ENCODE results near the gene ANKRD52.
A peak's percentile ranks its signal among the peaks of the same experiment; 100 is the strongest.
"Not testable (repeated sequence)": the region's sequence is repeated elsewhere in the genome, so short reads cannot be mapped to it uniquely, and the experiment has no call there.

Gene ANKRD52

GRCh38 chr12:56258068-56258819, at the start of gene ANKRD52:
Gene ANKRD52 (minus strand): TSS chr12:56258384. CDS start chr12:56258269, 115 bp downstream.
- DNase-seq = peak; percentile 78

GRCh38 chr12:56307221-56307965, 49.2 kb upstream of the ANKRD52 start:
- DNase-seq = no peak

DNA sequence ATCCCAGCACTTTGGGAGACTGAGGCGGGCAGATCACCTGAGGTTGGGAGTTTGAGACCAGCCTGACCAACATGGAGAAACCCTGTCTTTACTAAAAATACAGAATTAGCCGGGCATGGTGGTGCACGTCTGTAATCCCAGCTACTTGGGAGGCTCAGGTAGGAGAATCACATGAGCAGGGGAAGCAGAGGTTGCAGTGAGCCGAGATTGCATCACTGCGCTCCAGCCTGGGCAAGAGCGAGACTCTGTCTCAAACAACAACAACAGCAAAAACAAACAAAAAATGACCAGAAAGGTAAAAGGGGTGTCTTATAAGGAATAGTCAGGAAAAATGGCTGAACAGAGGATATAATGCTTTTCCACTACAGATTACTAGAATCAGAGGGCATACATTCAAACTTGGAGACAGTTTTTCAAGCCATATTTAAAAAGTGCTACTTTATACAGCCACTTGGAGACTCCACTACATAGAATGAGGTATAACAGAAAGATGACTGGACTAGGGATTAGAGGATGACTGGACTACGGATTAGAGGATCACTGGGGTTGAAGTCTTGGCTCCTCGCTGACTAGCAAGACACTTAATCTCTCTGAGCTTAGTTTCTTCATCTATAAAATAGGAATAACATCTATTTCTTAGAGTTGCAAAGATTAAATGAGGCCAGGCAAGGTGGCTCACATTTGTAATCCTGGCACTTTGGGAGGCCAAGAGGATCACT, 46.8 kb upstream of the ANKRD52 start:
- no peak for DNase-seq

GRCh38 chr12:56304276-56304675, 46.1 kb upstream of the ANKRD52 start:
- no peak for DNase-seq

DNA sequence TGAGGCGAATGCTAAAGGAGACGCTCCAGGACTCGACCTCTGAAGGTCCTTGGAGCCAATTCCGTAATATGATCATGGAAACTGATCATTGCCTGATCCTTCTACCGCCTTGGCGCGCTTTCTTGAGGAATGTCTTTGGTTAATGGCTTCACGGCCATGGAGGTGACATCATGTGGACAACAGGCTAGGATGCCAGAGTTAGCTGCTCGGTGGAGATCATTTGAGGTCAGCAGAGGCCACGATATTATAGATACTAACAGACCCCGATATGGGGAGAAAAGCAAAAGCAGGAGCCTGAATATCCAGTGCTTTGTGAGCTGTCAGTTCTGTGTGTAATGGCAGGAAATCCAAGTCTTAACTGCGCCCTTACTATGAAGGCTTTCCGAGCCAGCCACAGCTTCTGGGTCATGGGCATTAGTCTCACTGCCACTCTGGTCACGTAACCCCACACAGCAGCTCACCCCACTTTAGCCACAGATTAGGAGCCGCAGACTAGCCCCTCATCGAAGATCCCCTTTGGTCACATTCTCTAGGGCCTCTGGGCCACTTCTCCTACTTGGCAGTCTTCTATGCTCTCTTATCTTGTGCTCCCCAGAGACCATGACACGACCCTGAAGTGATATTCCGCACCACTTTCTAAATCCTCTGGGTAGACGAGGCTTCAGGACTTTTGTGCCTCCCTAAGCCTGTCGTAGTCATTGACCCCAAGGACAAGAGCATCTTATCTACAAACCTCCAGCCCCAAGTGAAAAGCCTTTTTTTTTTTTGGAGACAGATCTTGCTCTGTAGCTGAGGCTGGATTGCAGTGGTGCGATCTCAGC, 42.7 kb upstream of the ANKRD52 start:
- no peak for DNase-seq

DNA sequence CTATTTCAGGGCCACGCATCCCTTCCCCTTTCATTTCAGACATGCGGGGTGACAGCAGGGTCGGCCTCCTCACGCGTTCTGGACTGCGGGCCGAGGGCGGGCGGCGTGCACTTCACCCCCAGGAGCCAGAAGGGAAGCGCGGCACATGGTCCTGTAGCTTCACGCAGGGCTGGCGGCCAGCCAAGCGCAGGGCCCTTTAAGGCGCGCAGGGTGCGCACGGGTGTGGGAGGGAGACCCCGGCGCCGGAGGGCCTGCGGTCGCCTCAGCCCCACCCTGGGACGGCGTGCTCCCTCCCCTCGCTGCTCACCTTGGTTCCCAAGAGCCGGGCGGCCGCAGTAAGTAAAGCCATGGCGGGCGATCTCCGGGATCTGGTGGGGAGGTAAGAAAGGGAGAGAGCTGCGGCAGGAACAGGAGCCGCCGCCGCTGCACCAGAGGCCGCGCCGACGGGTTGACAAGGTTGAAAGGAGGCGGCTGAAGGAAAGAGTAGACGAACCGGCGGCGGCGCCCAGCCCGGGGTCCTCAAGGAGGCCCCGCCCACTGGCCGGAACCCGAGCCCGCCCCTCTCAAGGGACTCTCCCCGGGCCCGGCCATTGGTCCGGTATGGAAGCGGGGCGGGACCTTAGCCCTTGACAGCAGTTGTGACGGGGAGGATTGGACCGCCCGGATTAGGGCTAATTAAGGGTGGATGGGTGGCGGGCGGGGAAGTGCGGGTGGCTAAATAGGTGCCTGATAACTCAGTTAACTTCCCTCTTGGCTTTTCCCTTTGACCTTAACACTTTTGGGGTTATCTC, 41.9 kb upstream of the ANKRD52 start, which contains the start of gene CS:
CS (minus strand) TSS at position 478 of the 791 bp plus-strand sequence; CDS start at position 349, 129 bp downstream.
- DNase-seq = peak; percentile 95

- no peak for DNase-seq
Measured at GRCh38 chr12:56299308-56299852, 41.2 kb upstream of the ANKRD52 start.

GRCh38 chr12:56298828-56299227, 40.6 kb upstream of the ANKRD52 start:
- DNase-seq = no peak

DNA sequence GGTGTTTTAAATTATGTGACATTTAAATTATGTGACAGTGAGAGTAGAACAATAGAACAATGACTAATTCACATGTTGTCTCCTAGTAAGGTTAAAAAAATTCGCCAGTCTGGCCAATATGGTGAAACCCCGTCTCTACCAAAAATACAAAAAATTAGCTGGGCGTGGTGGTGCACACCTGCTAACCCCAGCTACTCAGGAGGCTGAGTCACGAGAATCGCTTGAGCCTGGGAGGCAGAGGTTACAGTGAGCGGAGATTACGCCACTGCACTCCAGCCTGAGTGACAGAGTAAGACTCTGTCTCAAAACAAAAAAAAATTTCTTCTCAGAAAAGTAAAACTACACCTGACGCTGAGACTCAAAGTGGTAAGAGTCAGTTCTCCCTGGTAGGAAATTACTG, 39.2 kb upstream of the ANKRD52 start:
- DNase-seq = no peak

GRCh38 chr12:56296295-56296694, 38.1 kb upstream of the ANKRD52 start:
- DNase-seq = no peak

DNA sequence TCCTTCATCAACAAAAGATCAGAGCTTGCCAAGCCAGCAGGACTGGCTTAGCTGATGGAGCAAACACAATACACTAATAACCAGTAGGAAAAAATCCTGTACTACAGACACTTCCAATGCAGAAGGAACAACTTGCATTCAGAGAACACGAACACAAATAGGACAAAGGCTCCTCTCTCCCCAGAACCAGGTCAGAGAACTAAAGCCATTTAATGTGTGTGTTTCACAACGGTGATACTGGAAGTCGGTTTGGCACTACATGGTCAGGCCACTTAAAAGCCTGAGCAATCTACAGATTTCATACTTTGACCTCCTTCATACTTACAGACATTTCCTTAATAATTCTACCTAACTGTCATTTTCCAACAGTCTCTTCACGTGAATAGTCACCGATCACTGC, 35.6 kb upstream of the ANKRD52 start:
- no peak for DNase-seq

DNA sequence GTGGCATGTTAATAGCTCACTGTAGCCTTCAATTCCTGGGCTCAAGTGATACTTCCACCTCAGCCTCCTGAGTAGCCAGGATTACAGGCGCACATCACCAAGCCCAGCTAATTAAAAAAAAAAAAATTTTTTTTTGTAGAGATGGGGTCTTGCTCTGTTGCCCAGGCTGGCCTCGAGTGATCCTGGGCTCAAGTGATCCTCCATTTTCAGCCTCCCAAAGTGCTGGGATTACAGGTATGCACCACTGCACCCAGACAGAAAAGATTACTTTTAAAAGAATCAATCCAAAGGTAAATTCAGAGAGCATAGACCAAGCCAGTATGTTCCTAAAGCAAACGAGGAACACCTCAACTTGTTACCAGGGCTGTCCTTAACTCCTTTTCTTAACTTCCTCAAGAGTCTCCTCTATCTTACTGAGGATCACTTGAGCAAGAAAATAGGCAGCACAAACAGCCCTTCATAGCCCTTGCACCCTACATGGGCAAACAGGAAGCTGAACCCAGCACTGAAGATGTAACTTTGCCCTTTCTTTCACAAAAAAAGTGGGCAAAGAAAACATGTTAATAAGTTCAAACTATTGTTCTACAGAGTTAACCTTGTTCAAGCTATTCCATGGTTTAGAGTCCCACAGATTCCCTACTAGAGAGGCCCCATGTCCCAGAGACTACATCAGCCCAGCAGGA, 30.7 kb upstream of the ANKRD52 start:
- no peak for DNase-seq

DNA sequence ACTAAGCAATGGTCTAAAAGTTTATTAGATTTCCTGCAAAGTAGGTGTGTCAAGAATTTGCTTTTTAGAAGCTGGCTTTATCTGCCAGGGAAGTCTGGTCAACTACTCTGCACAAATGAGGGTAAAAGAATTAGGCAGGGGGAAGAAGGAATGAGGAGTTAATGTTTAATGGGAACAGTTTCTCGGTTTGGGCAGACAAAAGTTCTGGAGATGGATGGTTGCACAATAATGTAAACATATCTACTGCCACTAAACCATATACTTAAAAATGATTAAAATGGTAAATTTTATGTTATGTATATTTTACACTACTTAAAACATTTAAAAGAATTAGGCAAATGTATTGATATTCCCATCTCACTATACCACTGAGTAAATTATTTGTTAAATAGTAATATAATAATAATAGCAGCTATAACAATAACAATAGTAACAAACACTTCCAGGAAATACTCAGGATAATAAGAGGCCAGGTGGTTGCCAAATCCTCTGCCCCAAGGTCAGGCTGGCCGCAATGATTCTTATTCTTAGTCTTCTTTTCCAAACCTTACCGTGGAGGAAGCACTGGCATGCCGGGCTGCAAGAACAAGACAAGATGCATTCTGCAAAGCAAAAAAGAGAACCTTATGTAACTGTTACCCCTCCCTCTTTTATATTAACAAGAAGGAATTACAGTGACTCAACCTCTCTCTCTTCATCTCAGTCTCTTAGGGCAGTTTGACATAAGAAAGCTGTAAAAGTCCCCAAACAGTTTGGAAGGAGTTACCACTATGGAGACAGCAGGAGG, 28.1 kb upstream of the ANKRD52 start:
- no peak for DNase-seq

GRCh38 chr12:56284263-56284662, 26.1 kb upstream of the ANKRD52 start:
- not testable (repeated sequence) for DNase-seq

DNA sequence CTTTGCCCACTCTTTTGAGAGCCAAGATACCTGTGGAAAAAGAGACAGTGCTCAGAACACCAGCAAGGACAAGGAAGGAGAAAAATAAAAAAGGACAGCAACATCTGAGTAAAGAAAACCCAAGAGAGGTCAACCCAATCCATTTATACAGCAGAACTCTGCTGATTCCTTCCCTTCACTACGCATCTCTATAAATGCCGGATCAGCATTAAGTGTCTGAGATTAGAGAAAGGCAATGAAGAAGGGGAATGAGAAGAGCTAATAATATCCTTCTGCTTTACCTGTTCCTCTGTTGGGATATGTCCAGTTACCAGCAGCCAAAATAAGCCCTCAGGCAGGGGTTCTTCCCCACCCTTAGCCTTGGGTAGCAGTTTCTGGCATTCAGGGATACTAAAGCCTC, 24.4 kb upstream of the ANKRD52 start:
- no peak for DNase-seq

DNA sequence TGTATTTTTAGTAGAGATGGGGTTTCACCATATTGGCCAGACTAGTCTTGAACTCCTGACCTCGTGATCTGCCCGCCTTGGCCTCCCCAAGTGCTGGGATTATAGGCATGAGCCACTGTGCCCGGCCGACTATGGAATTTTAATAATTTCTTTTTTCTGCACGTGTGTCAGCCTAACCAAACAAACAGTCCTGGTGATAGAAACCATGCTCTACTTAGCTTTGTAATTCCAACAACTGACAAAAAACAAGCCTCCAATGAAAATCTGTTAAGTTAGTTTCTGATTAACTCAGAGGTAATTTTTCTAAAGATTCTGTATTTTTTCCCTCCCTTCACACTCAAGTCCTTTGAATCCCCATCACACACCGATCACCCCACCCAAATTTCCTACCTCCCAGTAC, 23.8 kb upstream of the ANKRD52 start:
- no peak for DNase-seq

DNA sequence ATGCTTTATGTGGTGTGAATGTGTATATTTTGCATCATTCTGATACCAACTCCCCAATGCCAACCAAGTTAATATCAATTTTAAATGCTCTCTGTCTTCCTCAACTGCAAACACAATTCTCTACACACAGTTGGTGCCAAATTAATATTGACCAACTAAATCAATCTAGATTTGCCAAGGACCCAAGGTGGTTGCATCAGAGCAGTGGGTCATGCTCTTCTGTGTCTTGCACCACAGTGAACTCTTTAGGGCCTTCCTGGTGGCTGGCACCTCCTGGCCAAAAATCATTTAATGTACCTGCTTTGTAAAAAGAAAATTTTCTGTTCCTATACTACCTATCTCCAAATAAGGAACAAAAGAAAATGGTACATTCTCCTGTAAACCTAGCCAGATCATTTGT, 22.7 kb upstream of the ANKRD52 start:
- DNase-seq = no peak

GRCh38 chr12:56278905-56279304, 20.7 kb upstream of the ANKRD52 start:
- no peak for DNase-seq

GRCh38 chr12:56274299-56274698, 16.1 kb upstream of the ANKRD52 start:
- no peak for DNase-seq

GRCh38 chr12:56272468-56272867, 14.3 kb upstream of the ANKRD52 start:
- not testable (repeated sequence) for DNase-seq
